ENCODE measurements around the gene GGT7.

GGT7 gene

DNA sequence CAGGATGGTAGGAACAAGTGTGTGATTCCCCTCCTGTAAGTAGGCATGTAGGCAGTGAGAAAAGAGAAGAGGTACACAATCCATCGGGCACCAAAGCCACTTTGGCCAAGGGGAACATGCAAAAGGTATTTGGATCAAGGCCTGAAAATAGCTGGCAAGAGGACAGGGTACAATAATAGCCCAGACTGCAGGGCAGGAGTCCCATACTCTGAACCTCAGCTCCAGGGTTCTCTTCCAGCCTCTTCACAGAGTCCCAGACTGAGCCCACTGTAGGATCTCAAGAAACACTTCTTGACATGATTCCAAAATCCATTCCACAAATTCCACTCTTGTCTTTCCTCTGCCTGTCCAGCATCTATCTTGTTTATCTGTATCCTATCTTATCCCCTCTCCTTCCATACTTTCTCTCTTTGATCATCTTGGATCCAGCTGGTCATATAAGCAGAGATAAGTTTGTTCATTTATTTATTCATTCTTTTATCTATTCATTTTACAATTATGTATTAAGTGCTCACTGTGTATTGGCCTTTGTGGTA is 23.5 kb upstream of the GGT7 start:
- Histone ChIP-seq H3K36me3 (ENCODE audit: control insufficient read depth, insufficient read depth, low read length) (no peaks in the 10 kb centered on the region), H3K4me3 (ENCODE audit: low read depth, low read length) (no peak overlapping the region), H3K27me3 (ENCODE audit: control insufficient read depth, insufficient read depth, low read length) (no peaks in the 10 kb centered on the region), H3K27ac (ENCODE audit: low read depth, low read length) (no peak overlapping the region), H3K9ac (ENCODE audit: low read depth, low read length) (no peak overlapping the region), H3K9me3 (ENCODE audit: control insufficient read depth, insufficient read depth, low read length) (no peaks in the 10 kb centered on the region), H3K4me1 (ENCODE audit: control insufficient read depth, insufficient read depth, low read length) (no peaks in the 10 kb centered on the region)

DNA sequence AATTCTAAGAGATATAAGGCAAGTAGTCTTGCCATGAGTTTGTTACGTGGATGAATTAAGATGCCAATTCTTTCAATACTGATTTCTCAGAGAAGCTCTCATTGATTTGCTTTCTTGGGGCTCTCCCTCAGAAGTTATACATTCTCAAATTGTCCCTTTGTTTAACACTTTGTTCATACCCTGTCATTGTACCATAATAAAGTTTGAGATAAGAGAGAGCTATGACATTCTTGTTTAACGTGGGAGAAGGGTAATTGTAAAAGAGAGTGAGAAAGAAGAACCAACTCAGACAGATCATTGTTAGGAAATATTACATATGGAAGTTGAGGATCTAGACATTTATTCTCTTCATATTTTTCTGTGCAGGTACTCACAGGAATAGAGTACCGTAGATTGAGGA is 22.8 kb upstream of the GGT7 start:
- H3K9me3 ChIP-seq (ENCODE audit: control insufficient read depth, insufficient read depth, low read length) = no peaks in the 10 kb centered on the region
- no peaks in the 10 kb centered on the region for H3K36me3 ChIP-seq (ENCODE audit: control insufficient read depth, insufficient read depth, low read length)
- no peak overlapping the region for H3K4me3 ChIP-seq (ENCODE audit: low read depth, low read length)
- H3K27ac ChIP-seq (ENCODE audit: low read depth, low read length) = no peak overlapping the region
- H3K9ac ChIP-seq (ENCODE audit: low read depth, low read length) = no peak overlapping the region
- no peaks in the 10 kb centered on the region for H3K4me1 ChIP-seq (ENCODE audit: control insufficient read depth, insufficient read depth, low read length)
- H3K27me3 ChIP-seq (ENCODE audit: control insufficient read depth, insufficient read depth, low read length) = no peaks in the 10 kb centered on the region

DNA sequence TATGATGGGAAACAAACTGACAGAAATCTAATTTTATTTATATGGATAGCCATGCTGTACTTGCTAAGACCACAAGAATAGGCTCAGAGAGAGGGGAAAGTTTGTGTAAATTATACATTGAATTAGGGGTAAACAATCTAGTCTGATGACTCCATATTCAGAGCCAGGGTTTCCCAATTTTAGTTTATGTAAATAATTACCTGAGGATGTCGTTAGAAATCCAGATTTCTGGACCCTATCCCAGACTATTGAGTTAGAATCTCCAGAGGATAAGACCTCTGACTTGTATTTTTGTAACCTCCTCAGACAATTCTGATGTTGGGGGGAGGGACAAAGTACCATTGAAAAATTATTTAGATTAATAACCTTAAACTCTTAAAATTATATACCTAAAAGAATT is 22.1 kb upstream of the GGT7 start:
- Histone ChIP-seq H3K4me3 (ENCODE audit: low read depth, low read length) (no peak overlapping the region), H3K36me3 (ENCODE audit: control insufficient read depth, insufficient read depth, low read length) (no peaks in the 10 kb centered on the region), H3K9ac (ENCODE audit: low read depth, low read length) (no peak overlapping the region), H3K27ac (ENCODE audit: low read depth, low read length) (no peak overlapping the region), H3K9me3 (ENCODE audit: control insufficient read depth, insufficient read depth, low read length) (no peaks in the 10 kb centered on the region), H3K27me3 (ENCODE audit: control insufficient read depth, insufficient read depth, low read length) (no peaks in the 10 kb centered on the region), H3K4me1 (ENCODE audit: control insufficient read depth, insufficient read depth, low read length) (no peaks in the 10 kb centered on the region)

DNA sequence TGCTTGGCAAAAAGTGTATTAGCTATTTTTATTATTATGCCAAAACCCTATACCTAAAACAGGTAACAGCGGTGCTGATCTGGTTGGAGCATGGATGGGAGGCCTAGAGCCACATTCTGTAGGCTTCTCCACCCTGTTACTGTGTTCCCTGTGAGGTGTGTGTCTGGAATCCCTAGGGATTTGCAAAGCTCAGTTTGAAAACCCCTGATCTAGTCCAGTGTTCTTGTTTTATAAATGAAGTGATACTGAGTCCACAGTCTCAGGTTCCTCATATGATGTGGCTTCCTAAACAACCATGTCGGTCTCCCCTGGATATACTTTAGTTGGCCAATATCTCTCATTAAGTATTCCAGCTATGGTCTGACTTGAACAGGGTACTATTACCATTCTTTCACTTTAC is 20.0 kb upstream of the GGT7 start:
- H3K9me3 ChIP-seq (ENCODE audit: control insufficient read depth, insufficient read depth, low read length) = no peaks in the 10 kb centered on the region
- no peak overlapping the region for H3K4me3 ChIP-seq (ENCODE audit: low read depth, low read length)
- H3K27ac ChIP-seq (ENCODE audit: low read depth, low read length) = no peak overlapping the region
- H3K4me1 ChIP-seq (ENCODE audit: control insufficient read depth, insufficient read depth, low read length) = no peaks in the 10 kb centered on the region
- no peaks in the 10 kb centered on the region for H3K27me3 ChIP-seq (ENCODE audit: control insufficient read depth, insufficient read depth, low read length)
- no peak overlapping the region for H3K9ac ChIP-seq (ENCODE audit: low read depth, low read length)
- H3K36me3 ChIP-seq (ENCODE audit: control insufficient read depth, insufficient read depth, low read length) = no peaks in the 10 kb centered on the region

DNA sequence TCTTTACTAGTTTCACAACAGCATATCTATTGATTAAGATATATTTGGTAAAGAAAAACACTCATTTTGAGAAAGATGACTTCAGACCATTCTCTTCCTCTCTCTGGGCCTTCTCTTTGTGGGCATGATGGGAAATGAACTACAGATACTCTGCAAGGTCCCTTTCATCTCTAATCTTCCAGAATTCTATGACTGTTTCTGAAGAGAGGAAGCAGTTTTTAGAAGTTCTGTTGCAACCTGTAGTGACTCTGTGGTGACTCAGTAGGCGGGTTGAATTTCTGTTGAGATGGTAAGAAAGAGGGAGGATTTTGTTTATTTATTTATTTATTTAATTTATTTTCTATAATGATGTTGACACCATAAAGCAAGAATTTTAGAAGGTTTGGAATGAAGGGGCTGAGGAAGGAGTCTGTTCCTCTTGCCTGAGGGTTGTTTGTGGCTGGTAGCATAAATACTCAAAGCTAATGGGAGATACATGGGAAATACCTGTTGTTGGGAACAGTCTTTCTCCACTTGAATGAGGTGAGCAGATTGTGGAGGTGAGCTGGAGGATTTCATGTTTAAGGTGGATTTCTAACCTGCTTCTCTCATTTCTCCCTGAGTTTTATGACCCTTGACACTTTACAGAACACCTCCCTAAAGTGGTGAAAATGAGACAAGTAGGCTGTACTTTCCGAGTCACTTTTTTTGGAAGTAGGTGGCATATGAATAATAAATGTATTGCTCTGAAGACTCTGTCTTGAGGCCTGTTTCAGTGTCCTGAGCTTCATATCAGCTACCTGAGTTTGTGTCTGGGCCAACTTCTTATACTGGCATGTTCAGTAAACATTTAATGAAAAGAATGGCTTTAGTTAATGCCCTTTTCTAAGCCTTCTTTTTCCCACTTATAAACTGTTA is 18.8 kb upstream of the GGT7 start:
- H3K27me3 ChIP-seq (ENCODE audit: control insufficient read depth, insufficient read depth, low read length) = no peaks in the 10 kb centered on the region
- H3K4me1 ChIP-seq (ENCODE audit: control insufficient read depth, insufficient read depth, low read length) = no peaks in the 10 kb centered on the region
- no peaks in the 10 kb centered on the region for H3K36me3 ChIP-seq (ENCODE audit: control insufficient read depth, insufficient read depth, low read length)
- no peak overlapping the region for H3K4me3 ChIP-seq (ENCODE audit: low read depth, low read length)
- no peaks in the 10 kb centered on the region for H3K9me3 ChIP-seq (ENCODE audit: control insufficient read depth, insufficient read depth, low read length)
- H3K27ac ChIP-seq (ENCODE audit: low read depth, low read length) = no peak overlapping the region
- H3K9ac ChIP-seq (ENCODE audit: low read depth, low read length) = no peak overlapping the region

DNA sequence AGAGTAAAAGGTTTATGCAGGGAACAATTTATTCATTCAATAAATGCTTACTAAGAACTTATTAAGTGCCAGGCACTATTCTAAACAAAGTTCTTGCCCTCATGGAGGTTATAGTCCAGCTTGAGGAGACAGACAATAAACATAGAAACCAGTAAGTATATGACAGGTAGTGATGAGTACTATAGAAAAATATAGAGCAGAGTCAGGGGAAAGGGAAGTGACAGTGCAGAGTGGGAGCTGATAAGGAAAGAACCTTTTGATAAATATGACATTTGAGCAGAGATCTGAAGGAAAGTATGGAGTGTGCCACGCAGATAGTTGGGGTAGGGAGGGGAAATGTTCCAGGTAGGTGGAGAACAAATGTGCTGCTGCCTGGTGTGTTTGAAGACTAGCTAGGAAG is 15.8 kb upstream of the GGT7 start:
- H3K9ac ChIP-seq (ENCODE audit: low read depth, low read length) = no peak overlapping the region
- no peaks in the 10 kb centered on the region for H3K4me1 ChIP-seq (ENCODE audit: control insufficient read depth, insufficient read depth, low read length)
- H3K36me3 ChIP-seq (ENCODE audit: control insufficient read depth, insufficient read depth, low read length) = no peaks in the 10 kb centered on the region
- no peaks in the 10 kb centered on the region for H3K27me3 ChIP-seq (ENCODE audit: control insufficient read depth, insufficient read depth, low read length)
- no peak overlapping the region for H3K27ac ChIP-seq (ENCODE audit: low read depth, low read length)
- H3K4me3 ChIP-seq (ENCODE audit: low read depth, low read length) = no peak overlapping the region
- H3K9me3 ChIP-seq (ENCODE audit: control insufficient read depth, insufficient read depth, low read length) = no peaks in the 10 kb centered on the region

DNA sequence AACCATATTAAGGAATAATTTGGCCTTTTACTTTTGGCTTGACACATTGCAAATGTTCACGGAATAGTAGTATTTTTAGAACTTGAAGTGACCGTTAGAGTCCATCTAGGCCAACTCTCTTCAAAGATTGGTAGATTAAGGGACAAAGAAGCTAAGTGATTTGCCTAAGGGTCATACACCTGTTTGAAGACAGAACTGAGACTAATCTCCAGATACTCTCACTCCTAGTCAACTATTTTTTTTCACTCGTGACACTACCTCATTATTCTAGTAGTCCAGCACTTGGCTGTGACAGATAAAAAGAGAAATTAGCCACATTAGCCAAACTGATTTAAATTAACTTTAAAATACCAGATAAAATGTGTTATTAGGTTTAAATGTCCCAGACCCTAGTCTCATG is 14.4 kb upstream of the GGT7 start:
- Histone ChIP-seq H3K9ac (ENCODE audit: low read depth, low read length) (no peak overlapping the region), H3K4me3 (ENCODE audit: low read depth, low read length) (no peak overlapping the region), H3K4me1 (ENCODE audit: control insufficient read depth, insufficient read depth, low read length) (no peaks in the 10 kb centered on the region), H3K27me3 (ENCODE audit: control insufficient read depth, insufficient read depth, low read length) (no peaks in the 10 kb centered on the region), H3K9me3 (ENCODE audit: control insufficient read depth, insufficient read depth, low read length) (no peaks in the 10 kb centered on the region), H3K36me3 (ENCODE audit: control insufficient read depth, insufficient read depth, low read length) (no peaks in the 10 kb centered on the region), H3K27ac (ENCODE audit: low read depth, low read length) (no peak overlapping the region)

DNA sequence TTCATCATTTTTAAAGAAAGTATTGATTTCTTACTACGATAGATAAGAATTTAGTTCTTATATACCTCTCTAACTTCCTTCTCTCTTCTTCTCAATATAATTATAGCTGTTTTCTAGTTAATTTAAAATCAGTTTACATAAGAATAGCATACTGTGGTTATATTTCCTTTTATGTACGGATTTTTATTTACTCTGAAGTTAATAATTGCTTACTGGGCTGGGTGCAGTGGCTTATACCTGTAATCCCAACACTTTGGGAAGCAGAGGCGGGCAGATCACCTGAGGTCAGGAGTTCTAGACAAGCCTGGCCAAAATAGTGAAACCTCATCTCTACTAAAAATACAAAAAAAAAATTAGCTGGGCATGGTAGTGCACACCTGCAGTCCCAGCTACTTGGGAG is 13.5 kb upstream of the GGT7 start:
- Histone ChIP-seq H3K9me3 (ENCODE audit: control insufficient read depth, insufficient read depth, low read length) (no peaks in the 10 kb centered on the region), H3K27me3 (ENCODE audit: control insufficient read depth, insufficient read depth, low read length) (no peaks in the 10 kb centered on the region), H3K36me3 (ENCODE audit: control insufficient read depth, insufficient read depth, low read length) (no peaks in the 10 kb centered on the region), H3K27ac (ENCODE audit: low read depth, low read length) (no peak overlapping the region), H3K4me3 (ENCODE audit: low read depth, low read length) (no peak overlapping the region), H3K9ac (ENCODE audit: low read depth, low read length) (no peak overlapping the region), H3K4me1 (ENCODE audit: control insufficient read depth, insufficient read depth, low read length) (no peaks in the 10 kb centered on the region)

DNA sequence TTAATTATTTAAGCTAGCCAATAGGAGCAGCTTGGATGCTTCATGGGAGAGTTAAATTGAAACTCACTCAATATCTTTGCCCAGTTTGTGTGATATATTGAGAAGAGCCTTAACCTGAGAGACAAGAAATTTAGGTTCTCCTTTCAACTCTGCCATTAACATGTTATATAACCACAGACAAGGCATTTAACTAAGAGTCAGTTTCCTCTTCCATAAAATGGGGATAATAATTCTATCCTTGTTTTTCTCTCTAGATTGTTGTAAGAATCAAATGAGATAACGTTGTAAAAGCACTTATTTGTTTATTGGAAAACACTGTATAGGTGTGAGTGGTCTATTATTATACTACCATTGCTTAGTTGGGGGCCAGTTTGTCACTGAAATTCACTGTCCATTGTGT is 11.6 kb upstream of the GGT7 start:
- no peaks in the 10 kb centered on the region for H3K9me3 ChIP-seq (ENCODE audit: control insufficient read depth, insufficient read depth, low read length)
- H3K4me1 ChIP-seq (ENCODE audit: control insufficient read depth, insufficient read depth, low read length) = no peaks in the 10 kb centered on the region
- H3K27ac ChIP-seq (ENCODE audit: low read depth, low read length) = no peak overlapping the region
- H3K4me3 ChIP-seq (ENCODE audit: low read depth, low read length) = no peak overlapping the region
- no peaks in the 10 kb centered on the region for H3K27me3 ChIP-seq (ENCODE audit: control insufficient read depth, insufficient read depth, low read length)
- no peak overlapping the region for H3K9ac ChIP-seq (ENCODE audit: low read depth, low read length)
- H3K36me3 ChIP-seq (ENCODE audit: control insufficient read depth, insufficient read depth, low read length) = no peaks in the 10 kb centered on the region

DNA sequence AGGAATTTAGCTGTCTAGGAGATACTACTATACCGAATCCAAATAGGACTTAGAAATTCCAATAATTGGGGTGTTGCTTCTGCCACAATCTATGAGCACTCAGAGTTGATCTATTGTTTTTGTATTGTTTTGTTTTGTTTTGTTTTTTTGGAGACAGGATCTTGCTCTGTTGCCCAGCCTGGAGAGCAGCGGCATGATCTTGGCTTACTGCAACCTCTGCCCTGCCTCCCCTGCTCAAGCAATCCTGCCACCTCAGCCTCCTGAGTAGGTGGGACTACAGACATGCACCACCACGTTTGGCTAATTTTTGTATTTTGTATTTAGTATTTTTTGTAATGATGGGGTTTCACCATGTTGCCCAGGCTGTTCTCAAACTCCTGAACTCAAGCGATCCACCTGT is 11.2 kb upstream of the GGT7 start:
- Histone ChIP-seq H3K4me3 (ENCODE audit: low read depth, low read length) (no peak overlapping the region), H3K4me1 (ENCODE audit: control insufficient read depth, insufficient read depth, low read length) (no peaks in the 10 kb centered on the region), H3K9me3 (ENCODE audit: control insufficient read depth, insufficient read depth, low read length) (no peaks in the 10 kb centered on the region), H3K27ac (ENCODE audit: low read depth, low read length) (no peak overlapping the region), H3K36me3 (ENCODE audit: control insufficient read depth, insufficient read depth, low read length) (no peaks in the 10 kb centered on the region), H3K27me3 (ENCODE audit: control insufficient read depth, insufficient read depth, low read length) (no peaks in the 10 kb centered on the region), H3K9ac (ENCODE audit: low read depth, low read length) (no peak overlapping the region)

DNA sequence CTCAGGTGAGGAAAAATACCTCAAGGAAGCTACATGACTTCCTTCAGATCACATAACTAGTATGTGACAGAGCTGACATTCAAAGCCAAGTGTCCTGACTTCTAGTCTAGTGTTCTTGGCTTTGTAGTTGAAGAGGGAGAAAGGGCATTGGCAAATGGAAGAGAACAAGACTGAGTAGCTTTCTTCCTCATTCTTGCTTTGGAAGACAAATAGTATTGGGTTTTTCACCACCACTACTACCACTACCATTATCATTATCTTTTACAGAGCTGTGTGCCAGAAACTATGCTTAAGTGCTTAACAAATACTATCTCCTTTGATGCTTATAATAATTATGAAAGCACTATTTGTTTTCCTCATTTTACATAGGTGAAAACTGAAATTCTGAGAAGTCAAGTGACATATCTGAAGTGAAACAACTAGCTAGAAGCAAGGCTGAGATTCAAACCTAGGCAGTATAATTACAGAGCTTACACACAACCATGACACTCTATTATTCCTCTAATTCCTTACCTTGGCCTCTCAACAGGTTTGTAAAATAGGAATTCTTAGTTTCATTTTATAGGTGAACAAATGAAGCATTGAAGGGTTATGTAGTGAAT is 10.5 kb upstream of the GGT7 start:
- no peak overlapping the region for H3K9ac ChIP-seq (ENCODE audit: low read depth, low read length)
- no peak overlapping the region for H3K4me3 ChIP-seq (ENCODE audit: low read depth, low read length)
- H3K36me3 ChIP-seq (ENCODE audit: control insufficient read depth, insufficient read depth, low read length) = no peaks in the 10 kb centered on the region
- no peak overlapping the region for H3K27ac ChIP-seq (ENCODE audit: low read depth, low read length)
- no peaks in the 10 kb centered on the region for H3K27me3 ChIP-seq (ENCODE audit: control insufficient read depth, insufficient read depth, low read length)
- H3K9me3 ChIP-seq (ENCODE audit: control insufficient read depth, insufficient read depth, low read length) = no peaks in the 10 kb centered on the region
- no peaks in the 10 kb centered on the region for H3K4me1 ChIP-seq (ENCODE audit: control insufficient read depth, insufficient read depth, low read length)

Data from HUES48 (cell line).